Measurements from ENCODE around the gene BOD1. TPM values are rescaled to one million over a fixed set of nuclear protein-coding genes. Genes with fewer than 3 reads are reported as not detected.

BOD1 gene
- total and polyA plus RNA-seq, 5 experiments from 2014 or later = 12.6 to 39.4 (median 18.7) TPM

GRCh38 chr5:173648308-173648866 lies 31.9 kb upstream of the BOD1 start:
- H3K4me3 Mint-ChIP-seq = no peak overlapping the region
- ATAC-seq (no peak), DNase-seq (no peak)
- H3K27ac Mint-ChIP-seq = no peak overlapping the region
- peaks cover 0 to 2% (median 0%) of the 10 kb centered on the region in 4 donors for H3K4me1 Mint-ChIP-seq
- H3K9me3 Mint-ChIP-seq = peaks cover 4 to 19% (median 13%) of the 10 kb centered on the region in 9 donors
- POLR2A ChIA-PET = no interaction called here
- H3K27me3 Mint-ChIP-seq = peaks cover 12 to 45% (median 26%) of the 10 kb centered on the region in 5 donors
- H3K36me3 Mint-ChIP-seq = no peaks in the 10 kb centered on the region

- Mint-ChIP-seq H3K9me3 (peaks cover 0 to 2% (median 0%) of the 10 kb centered on the region in 9 donors), H3K27ac (peak overlapping the region in 1 of 10 donors; percentile 16), H3K27me3 (peaks cover 12 to 34% (median 19%) of the 10 kb centered on the region in 5 donors), H3K36me3 (no peaks in the 10 kb centered on the region), H3K4me3 (no peak overlapping the region), H3K4me1 (peaks cover 0 to 2% (median 0%) of the 10 kb centered on the region in 4 donors)
- no peak for DNase-seq
- no peak for ATAC-seq
- POLR2A ChIA-PET = no interaction called here
These were observed 30.2 kb upstream of the BOD1 start for GRCh38 chr5:173646692-173647091.

- no peaks in the 10 kb centered on the region for H3K9me3 Mint-ChIP-seq
- peaks cover 0 to 2% (median 0%) of the 10 kb centered on the region in 4 donors for H3K4me1 Mint-ChIP-seq
- no peak overlapping the region for H3K4me3 Mint-ChIP-seq
- peaks cover 12 to 28% (median 14%) of the 10 kb centered on the region in 5 donors for H3K27me3 Mint-ChIP-seq
- POLR2A ChIA-PET = no interaction called here
- no peak overlapping the region for H3K27ac Mint-ChIP-seq
- no peak for DNase-seq
- no peak for ATAC-seq
- no peaks in the 10 kb centered on the region for H3K36me3 Mint-ChIP-seq
These were observed 29.6 kb upstream of the BOD1 start for GRCh38 chr5:173645890-173646574.

GRCh38 chr5:173645437-173645807 lies 29.0 kb upstream of the BOD1 start:
- DNase-seq (no peak), ATAC-seq (no peak)
- Mint-ChIP-seq H3K36me3 (no peaks in the 10 kb centered on the region), H3K9me3 (no peaks in the 10 kb centered on the region), H3K4me3 (no peak overlapping the region), H3K27me3 (peaks cover 8 to 22% (median 9%) of the 10 kb centered on the region in 5 donors), H3K27ac (no peak overlapping the region), H3K4me1 (peaks cover 0 to 2% (median under 1%) of the 10 kb centered on the region in 4 donors)
- POLR2A ChIA-PET = no interaction called here

- H3K4me1 Mint-ChIP-seq = peaks cover 0 to 2% (median under 1%) of the 10 kb centered on the region in 4 donors
- no peak overlapping the region for H3K27ac Mint-ChIP-seq
- H3K27me3 Mint-ChIP-seq = peaks cover 5 to 16% (median 8%) of the 10 kb centered on the region in 5 donors
- DNase-seq = no peak
- no peak for ATAC-seq
- H3K36me3 Mint-ChIP-seq = no peaks in the 10 kb centered on the region
- POLR2A ChIA-PET = no interaction called here
- no peaks in the 10 kb centered on the region for H3K9me3 Mint-ChIP-seq
- H3K4me3 Mint-ChIP-seq = no peak overlapping the region
These were observed 28.4 kb upstream of the BOD1 start for GRCh38 chr5:173644673-173645436.

GRCh38 chr5:173643964-173644363 lies 27.5 kb upstream of the BOD1 start:
- DNase-seq (no peak), ATAC-seq (no peak)
- Mint-ChIP-seq H3K4me1 (peaks cover 0 to 2% (median under 1%) of the 10 kb centered on the region in 4 donors), H3K27me3 (peaks cover 2 to 12% (median 8%) of the 10 kb centered on the region in 5 donors), H3K36me3 (no peaks in the 10 kb centered on the region), H3K4me3 (no peak overlapping the region), H3K27ac (peak overlapping the region in 1 of 10 donors; percentile 37), H3K9me3 (no peaks in the 10 kb centered on the region)
- POLR2A ChIA-PET = no interaction called here

- POLR2A ChIA-PET = no interaction called here
- no peak for DNase-seq
- Mint-ChIP-seq H3K9me3 (no peaks in the 10 kb centered on the region), H3K4me3 (no peak overlapping the region), H3K27me3 (peaks cover 0 to 11% (median 2%) of the 10 kb centered on the region in 5 donors), H3K4me1 (peaks cover 0 to 2% (median under 1%) of the 10 kb centered on the region in 4 donors), H3K36me3 (no peaks in the 10 kb centered on the region), H3K27ac (peak overlapping the region in 2 of 10 donors; percentile 15 to 37)
- no peak for ATAC-seq
These were observed 26.5 kb upstream of the BOD1 start for GRCh38 chr5:173642895-173643481.

- Mint-ChIP-seq H3K9me3 (no peaks in the 10 kb centered on the region), H3K4me3 (no peak overlapping the region), H3K27ac (no peak overlapping the region), H3K27me3 (peaks cover 0 to 11% (median 2%) of the 10 kb centered on the region in 5 donors), H3K36me3 (no peaks in the 10 kb centered on the region), H3K4me1 (peaks cover 0 to 2% (median under 1%) of the 10 kb centered on the region in 4 donors)
- POLR2A ChIA-PET = no interaction called here
- DNase-seq (no peak), ATAC-seq (no peak)
These were observed 25.9 kb upstream of the BOD1 start for GRCh38 chr5:173642191-173642816.

GRCh38 chr5:173640156-173640804 lies 23.8 kb upstream of the BOD1 start:
- Mint-ChIP-seq H3K36me3 (no peaks in the 10 kb centered on the region), H3K4me3 (no peak overlapping the region), H3K27ac (peak overlapping the region in 2 of 10 donors; percentile 55 to 71), H3K9me3 (no peaks in the 10 kb centered on the region), H3K27me3 (peaks cover 0 to 2% (median 0%) of the 10 kb centered on the region in 5 donors), H3K4me1 (peaks cover 0 to 2% (median under 1%) of the 10 kb centered on the region in 4 donors)
- ATAC-seq = no peak
- POLR2A ChIA-PET = no interaction called here
- DNase-seq = no peak

GRCh38 chr5:173638126-173639040 lies 21.9 kb upstream of the BOD1 start:
- Mint-ChIP-seq H3K27ac (no peak overlapping the region), H3K36me3 (no peaks in the 10 kb centered on the region), H3K4me1 (peaks cover 0 to 2% (median 0%) of the 10 kb centered on the region in 4 donors), H3K9me3 (no peaks in the 10 kb centered on the region), H3K27me3 (peaks cover 0 to 2% (median 0%) of the 10 kb centered on the region in 5 donors), H3K4me3 (no peak overlapping the region)
- ATAC-seq (no peak), DNase-seq (no peak)
- POLR2A ChIA-PET = no interaction called here

- Mint-ChIP-seq H3K9me3 (no peaks in the 10 kb centered on the region), H3K4me3 (no peak overlapping the region), H3K27ac (no peak overlapping the region), H3K4me1 (peaks cover 0 to 2% (median 0%) of the 10 kb centered on the region in 4 donors), H3K36me3 (no peaks in the 10 kb centered on the region), H3K27me3 (peaks cover 0 to 7% (median 4%) of the 10 kb centered on the region in 5 donors)
- DNase-seq (no peak), ATAC-seq (no peak)
- POLR2A ChIA-PET = no interaction called here
These were observed 20.9 kb upstream of the BOD1 start for GRCh38 chr5:173637340-173637739.

All from naive thymus-derived CD8-positive, alpha-beta T cell (primary cell).